HCT116 (cell line): ENCODE measurements around the gene NCAN.

Source experiments
- CEBPB ChIP-seq: IDR thresholded peaks from 2 replicates; pipeline ENCODE4 v1.6.1; 2012; ENCODE audit warnings: low read depth
- EZH2 ChIP-seq: fragments of 200-600 bp; sonication (generic); IDR thresholded peaks from 2 replicates; pipeline ENCODE4 v1.6.1; 2017; ENCODE audit warnings: antibody characterized with exemption, mixed run types
- FOSL1 ChIP-seq: IDR thresholded peaks from 2 replicates; pipeline ENCODE4 v1.6.1; 2012; ENCODE audit warnings: low read depth
- POLR2A ChIP-seq: IDR thresholded peaks from 2 replicates; pipeline ENCODE4 v1.7.0; 2011; ENCODE audit warnings: borderline replicate concordance; ENCODE audit not compliant: insufficient read depth, insufficient read length; ENCODE audit errors: extremely low read depth
- POLR2AphosphoS5 ChIP-seq: IDR thresholded peaks from 2 replicates; pipeline ENCODE4 v1.6.1; 2011; ENCODE audit warnings: mild to moderate bottlenecking, low read depth, low read length, moderate library complexity
- RAD21 ChIP-seq: IDR thresholded peaks from 2 replicates; pipeline ENCODE4 v1.6.1; 2012; ENCODE audit warnings: low read depth, mild to moderate bottlenecking
- REST ChIP-seq: IDR thresholded peaks from 2 replicates; pipeline ENCODE4 v1.6.1; 2012; ENCODE audit warnings: low read depth
- ZBTB33 ChIP-seq: IDR thresholded peaks from 2 replicates; pipeline ENCODE4 v1.6.1; 2011; ENCODE audit warnings: mild to moderate bottlenecking, low read length, moderate library complexity; ENCODE audit not compliant: insufficient replicate concordance; ENCODE audit errors: extremely low read depth
- ZNF274 ChIP-seq: fragments of 200-500 bp; sonication (Bioruptor generic); IDR thresholded peaks from 2 replicates; pipeline ENCODE4 v1.6.1; 2014; ENCODE audit warnings: mild to moderate bottlenecking, low read depth, low read length, inconsistent platforms
- TF ChIP-seq, protein P1 (sequence below), 3 experiments: fragments of 200-600 bp in 1 of 3; sonication (generic) in 1 of 3; IDR thresholded peaks in 2 of 3; conservative IDR thresholded peaks in 1 of 3; 2 replicates each; pipeline ENCODE4 v1.5.1; 2012 to 2017; ENCODE audit warnings: low read depth in 2 of 3, low read length in 2 of 3, antibody characterized with exemption in 1 of 3, borderline replicate concordance in 1 of 3, control low read depth in 1 of 3, mild to moderate bottlenecking in 1 of 3, mixed read lengths in 1 of 3, mixed run types in 1 of 3, moderate library complexity in 1 of 3; ENCODE audit not compliant: insufficient read depth in 1 of 3
- TF ChIP-seq, protein P2 (sequence below): IDR thresholded peaks from 2 replicates; pipeline ENCODE4 v1.6.1; 2012

DNA sequence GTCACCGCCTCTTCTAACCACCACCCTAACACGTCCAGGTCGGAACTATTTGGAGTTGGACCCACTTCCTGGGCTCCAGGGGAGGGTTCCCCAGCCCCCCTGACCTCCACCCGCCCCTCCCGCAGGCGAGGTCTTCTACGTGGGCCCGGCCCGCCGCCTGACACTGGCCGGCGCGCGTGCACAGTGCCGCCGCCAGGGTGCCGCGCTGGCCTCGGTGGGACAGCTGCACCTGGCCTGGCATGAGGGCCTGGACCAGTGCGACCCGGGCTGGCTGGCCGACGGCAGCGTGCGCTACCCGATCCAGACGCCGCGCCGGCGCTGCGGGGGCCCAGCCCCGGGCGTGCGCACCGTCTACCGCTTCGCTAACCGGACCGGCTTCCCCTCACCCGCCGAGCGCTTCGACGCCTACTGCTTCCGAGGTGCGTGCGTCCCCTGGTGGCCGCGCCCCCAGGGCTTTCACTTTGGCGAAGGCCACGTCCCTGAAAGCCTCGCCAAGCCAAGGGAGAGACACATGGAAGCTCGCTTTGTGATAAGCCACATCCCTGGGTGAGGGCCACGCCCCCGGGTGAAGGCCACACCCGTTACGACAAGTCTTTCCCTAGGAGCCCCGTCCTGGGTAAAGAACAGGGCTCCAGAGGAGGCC lies 13.2 kb downstream of the NCAN start:
- TF ChIP-seq POLR2A (no peak), EZH2 (no peak), CEBPB (no peak), ZBTB33 (no peak), ZNF274 (no peak), RAD21 (peak; percentile 76), REST (no peak), POLR2AphosphoS5 (0 out of 2 replicates have a peak, but pooled peaks have one; percentile 19), FOSL1 (no peak)
- TF ChIP-seq, protein P1, sequence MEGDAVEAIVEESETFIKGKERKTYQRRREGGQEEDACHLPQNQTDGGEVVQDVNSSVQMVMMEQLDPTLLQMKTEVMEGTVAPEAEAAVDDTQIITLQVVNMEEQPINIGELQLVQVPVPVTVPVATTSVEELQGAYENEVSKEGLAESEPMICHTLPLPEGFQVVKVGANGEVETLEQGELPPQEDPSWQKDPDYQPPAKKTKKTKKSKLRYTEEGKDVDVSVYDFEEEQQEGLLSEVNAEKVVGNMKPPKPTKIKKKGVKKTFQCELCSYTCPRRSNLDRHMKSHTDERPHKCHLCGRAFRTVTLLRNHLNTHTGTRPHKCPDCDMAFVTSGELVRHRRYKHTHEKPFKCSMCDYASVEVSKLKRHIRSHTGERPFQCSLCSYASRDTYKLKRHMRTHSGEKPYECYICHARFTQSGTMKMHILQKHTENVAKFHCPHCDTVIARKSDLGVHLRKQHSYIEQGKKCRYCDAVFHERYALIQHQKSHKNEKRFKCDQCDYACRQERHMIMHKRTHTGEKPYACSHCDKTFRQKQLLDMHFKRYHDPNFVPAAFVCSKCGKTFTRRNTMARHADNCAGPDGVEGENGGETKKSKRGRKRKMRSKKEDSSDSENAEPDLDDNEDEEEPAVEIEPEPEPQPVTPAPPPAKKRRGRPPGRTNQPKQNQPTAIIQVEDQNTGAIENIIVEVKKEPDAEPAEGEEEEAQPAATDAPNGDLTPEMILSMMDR (IDR thresholded peaks at IDR 0.05 in 2 of 3, conservative IDR thresholded peaks at IDR 0.05 in 1 of 3; ENCODE audit: borderline replicate concordance in 1 of 3, insufficient read depth in 1 of 3, low read depth in 2 of 3, low read length in 2 of 3), result peak; percentile 55 to 77 (median 58)
- TF ChIP-seq, protein P2, sequence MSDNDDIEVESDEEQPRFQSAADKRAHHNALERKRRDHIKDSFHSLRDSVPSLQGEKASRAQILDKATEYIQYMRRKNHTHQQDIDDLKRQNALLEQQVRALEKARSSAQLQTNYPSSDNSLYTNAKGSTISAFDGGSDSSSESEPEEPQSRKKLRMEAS, result peak; percentile 96
